HG03103 (cell line): ENCODE data around the gene MFNG.
"Not testable (repeated sequence)": the region's sequence is repeated elsewhere in the genome, so short reads cannot be mapped to it uniquely, and the experiment has no call there.

Experiments used
- ATAC-seq: cut with Tn5 transposase; IDR thresholded peaks from one replicate; pipeline ENCODE4 v1.9.1; 2021; ENCODE audit warnings: low read depth; ENCODE audit not compliant: unreplicated experiment

The MFNG gene

GRCh38 chr22:37476389-37477329, 9.5 kb downstream of the MFNG start:
- no peak for ATAC-seq

GRCh38 chr22:37474447-37475090, 11.6 kb downstream of the MFNG start:
- no peak for ATAC-seq

GRCh38 chr22:37473437-37473946, 12.7 kb downstream of the MFNG start:
- ATAC-seq = no peak

- ATAC-seq = no peak
Observed at GRCh38 chr22:37472418-37473006, 13.7 kb downstream of the MFNG start.

GRCh38 chr22:37471727-37472417, 14.3 kb downstream of the MFNG start:
- ATAC-seq = no peak

- no peak for ATAC-seq
Observed at GRCh38 chr22:37470087-37470445, 16.1 kb downstream of the MFNG start.

GRCh38 chr22:37469416-37470086, 16.6 kb downstream of the MFNG start:
- ATAC-seq = no peak

GRCh38 chr22:37468201-37468695, 17.9 kb downstream of the MFNG start:
- ATAC-seq = not testable (repeated sequence)

- no peak for ATAC-seq
Observed at GRCh38 chr22:37467391-37467955, 18.7 kb downstream of the MFNG start.

- ATAC-seq = no peak
Observed at GRCh38 chr22:37464181-37464580, 22.0 kb downstream of the MFNG start.

- no peak for ATAC-seq
Observed at GRCh38 chr22:37462983-37463382, 23.2 kb downstream of the MFNG start.

GRCh38 chr22:37462436-37462835, 23.7 kb downstream of the MFNG start:
- no peak for ATAC-seq

GRCh38 chr22:37461961-37462360, 24.2 kb downstream of the MFNG start:
- ATAC-seq = no peak

- no peak for ATAC-seq
Observed at GRCh38 chr22:37460684-37461083, 25.5 kb downstream of the MFNG start.

GRCh38 chr22:37459206-37459605, 27.0 kb downstream of the MFNG start:
- ATAC-seq = no peak

- no peak for ATAC-seq
Observed at GRCh38 chr22:37457093-37457893, 28.9 kb downstream of the MFNG start.

- no peak for ATAC-seq
Observed at GRCh38 chr22:37456346-37456745, 29.8 kb downstream of the MFNG start.

- no peak for ATAC-seq
Observed at GRCh38 chr22:37455896-37456295, 30.3 kb downstream of the MFNG start.
